MM.1S (cell line): ENCODE measurements around the gene MAGI2.

Experiments used
- EZH2 ChIP-seq: fragments of 300-600 bp; sonication (generic); optimal IDR thresholded peaks from 2 replicates; pipeline ENCODE3; 2017; ENCODE audit warnings: low read depth, mild to moderate bottlenecking, antibody characterized with exemption, low read length, mixed read lengths
- TF ChIP-seq, protein P1 (sequence below): fragments of 300-600 bp; sonication (generic); IDR thresholded peaks from 2 replicates; pipeline ENCODE4 v1.5.1; 2016; ENCODE audit warnings: antibody characterized with exemption, low read length, mixed read lengths

DNA sequence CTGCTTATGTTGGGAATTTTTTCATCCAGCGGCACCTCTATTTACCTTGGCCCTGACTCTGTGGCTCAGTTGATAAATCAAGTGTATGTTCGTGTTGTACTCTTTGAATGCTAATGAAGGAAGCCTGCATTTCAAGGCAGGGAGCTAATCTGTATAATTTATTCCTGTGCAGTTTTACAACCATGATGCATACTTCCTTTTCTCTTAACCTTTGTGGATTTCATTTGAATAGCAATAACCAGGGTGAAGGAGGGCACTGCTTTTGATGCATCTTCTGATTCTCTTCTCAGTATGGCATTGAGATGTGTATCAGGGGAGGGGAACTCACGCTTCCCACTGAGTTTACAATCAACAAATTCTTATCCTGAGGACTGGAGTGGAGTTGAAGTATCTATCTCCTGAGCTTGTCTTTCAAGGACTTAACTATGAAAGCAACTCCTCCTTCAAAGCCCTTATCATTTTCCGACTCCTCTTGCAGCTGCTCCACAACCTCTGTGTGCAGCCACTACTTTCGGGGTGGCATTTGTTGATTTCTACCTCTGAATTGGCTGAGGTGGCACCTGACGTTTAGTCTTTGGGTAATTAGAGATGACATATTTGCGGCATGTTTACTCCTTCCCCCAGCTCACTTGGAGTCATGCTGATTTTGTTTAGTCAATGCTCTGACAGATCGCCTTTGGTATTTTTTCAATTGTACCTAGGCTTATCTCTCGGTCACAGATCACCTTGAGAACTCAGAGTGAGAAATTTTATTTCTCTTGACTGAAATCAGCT lies 1379.7 kb downstream of the MAGI2 start:
- TF ChIP-seq EZH2 = no peak
- TF ChIP-seq, protein P1, sequence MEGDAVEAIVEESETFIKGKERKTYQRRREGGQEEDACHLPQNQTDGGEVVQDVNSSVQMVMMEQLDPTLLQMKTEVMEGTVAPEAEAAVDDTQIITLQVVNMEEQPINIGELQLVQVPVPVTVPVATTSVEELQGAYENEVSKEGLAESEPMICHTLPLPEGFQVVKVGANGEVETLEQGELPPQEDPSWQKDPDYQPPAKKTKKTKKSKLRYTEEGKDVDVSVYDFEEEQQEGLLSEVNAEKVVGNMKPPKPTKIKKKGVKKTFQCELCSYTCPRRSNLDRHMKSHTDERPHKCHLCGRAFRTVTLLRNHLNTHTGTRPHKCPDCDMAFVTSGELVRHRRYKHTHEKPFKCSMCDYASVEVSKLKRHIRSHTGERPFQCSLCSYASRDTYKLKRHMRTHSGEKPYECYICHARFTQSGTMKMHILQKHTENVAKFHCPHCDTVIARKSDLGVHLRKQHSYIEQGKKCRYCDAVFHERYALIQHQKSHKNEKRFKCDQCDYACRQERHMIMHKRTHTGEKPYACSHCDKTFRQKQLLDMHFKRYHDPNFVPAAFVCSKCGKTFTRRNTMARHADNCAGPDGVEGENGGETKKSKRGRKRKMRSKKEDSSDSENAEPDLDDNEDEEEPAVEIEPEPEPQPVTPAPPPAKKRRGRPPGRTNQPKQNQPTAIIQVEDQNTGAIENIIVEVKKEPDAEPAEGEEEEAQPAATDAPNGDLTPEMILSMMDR = no peak
